Stimulated activated CD4-positive, alpha-beta T cell treated with anti-CD3 and anti-CD28 coated beads, Interleukin-2, amount 100 ng/mL, for 4 hours (primary cell): ENCODE data around the gene SGTB.

Experiments used
- DNase-seq: peaks from one replicate; pipeline ENCODE4 v3.0.0-alpha.2; 2020; ENCODE audit warnings: low read depth

Gene SGTB

GRCh38 chr5:65721720-65722574, at the start of gene SGTB, which contains the start of gene NLN:
SGTB (minus strand) TSS chr5:65722109; CDS start chr5:65720807, 1,302 bp downstream.
NLN (plus strand) TSS chr5:65722205; CDS start chr5:65722374, 169 bp downstream.
- DNase-seq, result peak; percentile 78

- no peak for DNase-seq
These were observed 49.4 kb upstream of the SGTB start for GRCh38 chr5:65771266-65771665.

GRCh38 chr5:65769539-65769938, 47.6 kb upstream of the SGTB start:
- no peak for DNase-seq

GRCh38 chr5:65768723-65769346, 46.9 kb upstream of the SGTB start:
- DNase-seq, result no peak

- DNase-seq, result no peak
These were observed 45.7 kb upstream of the SGTB start for GRCh38 chr5:65767565-65767964.

- no peak for DNase-seq
These were observed 44.9 kb upstream of the SGTB start for GRCh38 chr5:65766781-65767180.

- DNase-seq, result no peak
These were observed 44.3 kb upstream of the SGTB start for GRCh38 chr5:65766175-65766574.

- no peak for DNase-seq
These were observed 43.7 kb upstream of the SGTB start for GRCh38 chr5:65765582-65765981.

GRCh38 chr5:65762234-65762633, 40.3 kb upstream of the SGTB start:
- no peak for DNase-seq

GRCh38 chr5:65760504-65761275, 38.8 kb upstream of the SGTB start:
- DNase-seq, result peak; percentile 33

- DNase-seq, result no peak
These were observed 36.7 kb upstream of the SGTB start for GRCh38 chr5:65758546-65759144.

- no peak for DNase-seq
These were observed 31.3 kb upstream of the SGTB start for GRCh38 chr5:65753189-65753588.

GRCh38 chr5:65750938-65751337, 29.0 kb upstream of the SGTB start:
- DNase-seq, result no peak

- DNase-seq, result no peak
These were observed 28.0 kb upstream of the SGTB start for GRCh38 chr5:65749956-65750355.

- no peak for DNase-seq
These were observed 27.4 kb upstream of the SGTB start for GRCh38 chr5:65749221-65749844.

GRCh38 chr5:65742565-65743231, 20.8 kb upstream of the SGTB start:
- no peak for DNase-seq

- no peak for DNase-seq
These were observed 17.3 kb upstream of the SGTB start for GRCh38 chr5:65739162-65739561.

GRCh38 chr5:65738305-65738704, 16.4 kb upstream of the SGTB start:
- DNase-seq, result no peak

- DNase-seq, result no peak
These were observed 15.9 kb upstream of the SGTB start for GRCh38 chr5:65737842-65738241.

GRCh38 chr5:65736011-65736410, 14.1 kb upstream of the SGTB start:
- no peak for DNase-seq

- no peak for DNase-seq
These were observed 13.0 kb upstream of the SGTB start for GRCh38 chr5:65734921-65735320.
